Ishikawa (cell line): ENCODE results near the gene CCDC88C.

ENCODE experiments used
- CEBPB ChIP-seq: IDR thresholded peaks from 2 replicates; pipeline ENCODE4 v1.6.1; 2012
- CREB1 ChIP-seq: IDR thresholded peaks from 2 replicates; pipeline ENCODE4 v1.6.1; 2012; ENCODE audit warnings: low read depth
- EGR1 ChIP-seq: IDR thresholded peaks from 2 replicates; pipeline ENCODE4 v1.6.1; 2012
- EP300 ChIP-seq: IDR thresholded peaks from 2 replicates; pipeline ENCODE4 v1.6.1; 2012; ENCODE audit warnings: borderline replicate concordance
- FOXM1 ChIP-seq: IDR thresholded peaks from 2 replicates; pipeline ENCODE4 v1.6.1; 2012; ENCODE audit warnings: low read depth, borderline replicate concordance
- MAX ChIP-seq: IDR thresholded peaks from 2 replicates; pipeline ENCODE4 v1.6.1; 2012
- NFIC ChIP-seq: IDR thresholded peaks from 2 replicates; pipeline ENCODE4 v1.6.1; 2012
- RAD21 ChIP-seq: IDR thresholded peaks from 2 replicates; pipeline ENCODE4 v1.6.1; 2012; ENCODE audit warnings: low read depth
- REST ChIP-seq: IDR thresholded peaks from 2 replicates; pipeline ENCODE4 v1.6.1; 2012; ENCODE audit warnings: low read depth, mild to moderate bottlenecking
- TAF1 ChIP-seq: IDR thresholded peaks from 2 replicates; pipeline ENCODE4 v1.6.1; 2012; ENCODE audit warnings: low read depth, mild to moderate bottlenecking
- TCF12 ChIP-seq: IDR thresholded peaks from 2 replicates; pipeline ENCODE4 v1.6.1; 2012; ENCODE audit warnings: low read depth
- TEAD4 ChIP-seq: IDR thresholded peaks from 2 replicates; pipeline ENCODE4 v1.6.1; 2012
- USF1 ChIP-seq: IDR thresholded peaks from 2 replicates; pipeline ENCODE4 v1.6.1; 2012
- YY1 ChIP-seq: IDR thresholded peaks from 2 replicates; pipeline ENCODE4 v1.6.1; 2012; ENCODE audit warnings: low read depth
- ZBTB7A ChIP-seq: IDR thresholded peaks from 2 replicates; pipeline ENCODE4 v1.6.1; 2012; ENCODE audit warnings: low read depth

Gene CCDC88C

GRCh38 chr14:91329486-91330014, 88.1 kb downstream of the CCDC88C start:
- TF ChIP-seq YY1 (no peak), NFIC (no peak), TEAD4 (no peak), REST (no peak)

GRCh38 chr14:91328313-91329050, 89.1 kb downstream of the CCDC88C start:
- no peak for TF ChIP-seq RAD21
- TF ChIP-seq MAX = no peak
- TF ChIP-seq CREB1 = no peak
- no peak for TF ChIP-seq YY1
- no peak for TF ChIP-seq EP300
- TF ChIP-seq FOXM1 = no peak
- no peak for TF ChIP-seq TCF12
- TF ChIP-seq ZBTB7A = no peak
- TF ChIP-seq USF1 = no peak
- no peak for TF ChIP-seq EGR1
- TF ChIP-seq TAF1 = no peak
- no peak for TF ChIP-seq TEAD4
- TF ChIP-seq REST = no peak
- no peak for TF ChIP-seq CEBPB

- TF ChIP-seq ZBTB7A (no peak), TAF1 (no peak)
Measured at GRCh38 chr14:91327661-91328312, 89.8 kb downstream of the CCDC88C start.

GRCh38 chr14:91327250-91327595, 90.4 kb downstream of the CCDC88C start:
- no peak for TF ChIP-seq CREB1
- TF ChIP-seq TAF1 = no peak
- TF ChIP-seq FOXM1 = no peak
- TF ChIP-seq TCF12 = no peak
- no peak for TF ChIP-seq MAX
- TF ChIP-seq RAD21 = no peak
- no peak for TF ChIP-seq TEAD4

- TF ChIP-seq EGR1 (no peak), USF1 (no peak), TCF12 (no peak), ZBTB7A (no peak), CREB1 (no peak), TEAD4 (no peak), TAF1 (no peak), YY1 (no peak), MAX (no peak), RAD21 (no peak), REST (no peak), FOXM1 (no peak), CEBPB (no peak), NFIC (no peak), EP300 (no peak)
Measured at GRCh38 chr14:91326514-91327249, 90.9 kb downstream of the CCDC88C start.
